Stimulated activated naive CD8-positive, alpha-beta T cell treated with anti-CD3 and anti-CD28 coated beads, Interleukin-15, amount 100 ng/mL, for 72 hours (primary cell): ENCODE measurements around the gene PCGF2.
A peak's percentile ranks its signal among the peaks of the same experiment; 100 is the strongest.

Source experiments
- ATAC-seq: fragments of 150-1000 bp; cut with Tn5 transposase; 2 replicates; pipeline ENCODE4 v1.10.0; 2021; ENCODE audit warnings: mild to moderate bottlenecking, moderate library complexity
- DNase-seq, 2 donors: peaks; one replicate each; pipeline ENCODE4 v3.0.0; 2021 to 2022
- H3K27ac Mint-ChIP-seq, 2 donors: one replicate each; pipeline ENCODE4 v1.8.0; 2022; ENCODE audit warnings: mild to moderate bottlenecking in 2 of 2, mixed read lengths in 2 of 2, moderate library complexity in 2 of 2
- H3K27me3 Mint-ChIP-seq: one replicate; pipeline ENCODE4 v1.8.0; 2022; ENCODE audit warnings: mixed read lengths
- H3K4me1 Mint-ChIP-seq: one replicate; pipeline ENCODE4 v1.8.0; 2022; ENCODE audit warnings: mild to moderate bottlenecking, mixed read lengths
- H3K4me3 Mint-ChIP-seq, 2 donors: one replicate each; pipeline ENCODE4 v1.8.0; 2022; ENCODE audit warnings: mild to moderate bottlenecking in 2 of 2, mixed read lengths in 2 of 2, moderate library complexity in 1 of 2
- H3K9me3 Mint-ChIP-seq, 2 donors: one replicate each; pipeline ENCODE4 v1.8.0; 2022; ENCODE audit warnings: mixed read lengths in 2 of 2

PCGF2 gene

DNA sequence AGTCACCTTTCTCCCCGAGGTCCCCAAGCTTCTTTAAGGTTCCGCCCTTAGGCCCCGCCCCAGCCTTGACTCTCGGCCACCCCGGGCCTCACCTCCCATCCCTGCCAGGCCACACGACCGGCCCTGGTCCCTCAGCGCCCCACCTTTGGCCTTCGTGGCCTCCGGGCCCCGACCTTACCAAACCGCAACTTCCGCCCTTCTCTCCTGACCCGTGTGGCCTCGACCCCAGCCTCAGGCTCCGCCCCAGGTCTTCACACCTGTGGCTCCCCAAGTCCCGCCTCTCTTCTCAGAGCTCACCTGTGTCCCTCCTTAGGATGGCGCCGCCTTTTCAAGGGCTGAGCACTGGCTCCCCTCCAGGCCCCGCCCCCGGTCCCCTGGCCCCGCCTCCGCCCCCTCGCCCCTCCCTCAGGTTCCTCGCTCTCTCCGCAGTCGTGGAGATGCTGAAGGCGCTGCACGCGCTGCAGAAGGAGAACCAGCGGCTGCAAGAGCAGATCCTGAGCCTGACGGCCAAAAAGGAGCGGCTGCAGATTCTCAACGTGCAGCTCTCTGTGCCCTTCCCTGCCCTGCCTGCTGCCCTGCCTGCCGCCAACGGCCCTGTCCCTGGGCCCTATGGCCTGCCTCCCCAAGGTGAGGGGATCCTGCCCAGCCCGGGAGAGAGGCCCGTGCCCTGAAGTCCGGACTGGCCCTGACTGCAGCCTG is 28.0 kb downstream of the PCGF2 start:
- Mint-ChIP-seq H3K4me3 (no peak overlapping the region), H3K27me3 (no peaks in the 10 kb centered on the region), H3K27ac (no peak overlapping the region), H3K9me3 (no peaks in the 10 kb centered on the region), H3K4me1 (peaks cover 72% of the 10 kb centered on the region)
- ATAC-seq: peak; percentile 3
- no peak for DNase-seq

DNA sequence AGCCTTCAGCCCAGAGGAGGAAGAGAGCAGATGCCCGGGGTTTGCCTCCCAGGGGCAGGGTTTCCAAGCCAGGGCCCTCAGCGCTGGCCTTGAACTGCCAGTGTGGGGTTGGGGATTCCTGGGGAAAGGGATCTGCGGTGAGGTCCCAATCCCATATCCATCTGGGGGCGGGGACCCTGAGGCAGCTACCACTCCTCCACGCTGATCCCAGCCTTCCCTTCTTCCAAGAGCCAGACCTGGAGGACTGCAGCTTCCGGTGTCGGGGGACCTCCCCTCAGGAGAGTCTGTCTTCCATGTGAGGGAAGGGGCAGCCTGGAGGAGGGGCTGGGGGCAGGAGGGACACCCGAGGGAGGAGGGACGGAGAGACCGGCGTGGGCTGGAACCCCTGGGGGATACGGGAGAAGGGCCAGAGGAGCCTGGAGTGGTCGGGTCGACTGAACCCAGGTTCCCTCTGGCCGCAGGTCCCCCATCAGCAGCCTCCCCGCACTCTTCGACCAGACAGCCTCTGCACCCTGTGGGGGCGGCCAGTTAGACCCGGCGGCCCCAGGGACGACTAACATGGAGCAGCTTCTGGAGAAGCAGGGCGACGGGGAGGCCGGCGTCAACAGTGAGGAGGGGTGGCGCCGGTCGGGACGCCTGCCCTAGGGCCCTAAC is 28.7 kb downstream of the PCGF2 start:
- DNase-seq: no peak
- peaks cover 72% of the 10 kb centered on the region for H3K4me1 Mint-ChIP-seq
- no peaks in the 10 kb centered on the region for H3K9me3 Mint-ChIP-seq
- no peaks in the 10 kb centered on the region for H3K27me3 Mint-ChIP-seq
- ATAC-seq: no peak
- no peak overlapping the region for H3K4me3 Mint-ChIP-seq
- no peak overlapping the region for H3K27ac Mint-ChIP-seq

DNA sequence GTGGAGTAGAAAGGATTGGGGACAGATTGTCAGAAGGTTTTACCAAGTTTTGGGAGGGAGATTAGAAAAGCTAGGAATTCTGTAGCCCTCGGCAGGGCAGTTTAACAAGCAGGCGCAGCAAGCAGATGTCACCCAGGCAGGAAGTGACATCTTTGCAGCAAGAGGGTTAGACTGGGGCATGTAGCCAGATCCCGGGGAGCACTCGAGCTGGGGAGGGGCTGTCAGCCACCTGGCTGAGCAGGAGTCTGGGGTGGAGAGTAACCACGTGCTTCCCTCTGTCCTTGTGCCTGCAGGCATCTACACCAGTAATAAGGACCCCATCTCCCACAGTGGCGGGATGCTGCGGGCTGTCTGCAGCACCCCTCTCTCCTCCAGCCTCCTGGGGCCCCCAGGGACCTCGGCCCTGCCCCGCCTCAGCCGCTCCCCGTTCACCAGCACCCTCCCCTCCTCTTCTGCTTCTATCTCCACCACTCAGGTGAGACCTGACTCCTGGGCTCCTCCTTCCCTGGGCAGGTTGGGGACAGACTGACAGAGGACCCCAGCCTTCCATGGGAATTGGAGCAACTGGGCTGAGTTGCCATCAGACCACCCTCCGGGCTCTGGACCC is 30.9 kb downstream of the PCGF2 start:
- Mint-ChIP-seq H3K9me3 (no peaks in the 10 kb centered on the region), H3K4me1 (peaks cover 72% of the 10 kb centered on the region), H3K27me3 (no peaks in the 10 kb centered on the region), H3K4me3 (no peak overlapping the region), H3K27ac (peak overlapping the region in 1 of 2 donors; percentile 44)
- DNase-seq (no peak), ATAC-seq (no peak)

DNA sequence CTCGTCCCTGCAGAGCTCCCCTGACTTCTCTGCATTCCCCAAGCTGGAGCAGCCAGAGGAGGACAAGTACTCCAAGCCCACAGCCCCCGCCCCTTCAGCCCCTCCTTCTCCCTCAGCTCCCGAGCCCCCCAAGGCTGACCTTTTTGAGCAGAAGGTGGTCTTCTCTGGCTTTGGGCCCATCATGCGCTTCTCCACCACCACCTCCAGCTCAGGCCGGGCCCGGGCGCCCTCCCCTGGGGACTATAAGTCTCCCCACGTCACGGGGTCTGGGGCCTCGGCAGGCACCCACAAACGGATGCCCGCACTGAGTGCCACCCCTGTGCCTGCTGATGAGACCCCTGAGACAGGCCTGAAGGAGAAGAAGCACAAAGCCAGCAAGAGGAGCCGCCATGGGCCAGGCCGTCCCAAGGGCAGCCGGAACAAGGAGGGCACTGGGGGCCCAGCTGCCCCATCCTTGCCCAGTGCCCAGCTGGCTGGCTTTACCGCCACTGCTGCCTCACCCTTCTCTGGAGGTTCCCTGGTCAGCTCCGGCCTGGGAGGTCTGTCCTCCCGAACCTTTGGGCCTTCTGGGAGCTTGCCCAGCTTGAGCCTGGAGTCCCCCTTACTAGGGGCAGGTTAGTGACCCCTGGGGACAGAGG is 31.6 kb downstream of the PCGF2 start:
- H3K27me3 Mint-ChIP-seq: no peaks in the 10 kb centered on the region
- peaks cover 78% of the 10 kb centered on the region for H3K4me1 Mint-ChIP-seq
- no peaks in the 10 kb centered on the region for H3K9me3 Mint-ChIP-seq
- H3K4me3 Mint-ChIP-seq: no peak overlapping the region
- DNase-seq (no peak), ATAC-seq (no peak)
- no peak overlapping the region for H3K27ac Mint-ChIP-seq

DNA sequence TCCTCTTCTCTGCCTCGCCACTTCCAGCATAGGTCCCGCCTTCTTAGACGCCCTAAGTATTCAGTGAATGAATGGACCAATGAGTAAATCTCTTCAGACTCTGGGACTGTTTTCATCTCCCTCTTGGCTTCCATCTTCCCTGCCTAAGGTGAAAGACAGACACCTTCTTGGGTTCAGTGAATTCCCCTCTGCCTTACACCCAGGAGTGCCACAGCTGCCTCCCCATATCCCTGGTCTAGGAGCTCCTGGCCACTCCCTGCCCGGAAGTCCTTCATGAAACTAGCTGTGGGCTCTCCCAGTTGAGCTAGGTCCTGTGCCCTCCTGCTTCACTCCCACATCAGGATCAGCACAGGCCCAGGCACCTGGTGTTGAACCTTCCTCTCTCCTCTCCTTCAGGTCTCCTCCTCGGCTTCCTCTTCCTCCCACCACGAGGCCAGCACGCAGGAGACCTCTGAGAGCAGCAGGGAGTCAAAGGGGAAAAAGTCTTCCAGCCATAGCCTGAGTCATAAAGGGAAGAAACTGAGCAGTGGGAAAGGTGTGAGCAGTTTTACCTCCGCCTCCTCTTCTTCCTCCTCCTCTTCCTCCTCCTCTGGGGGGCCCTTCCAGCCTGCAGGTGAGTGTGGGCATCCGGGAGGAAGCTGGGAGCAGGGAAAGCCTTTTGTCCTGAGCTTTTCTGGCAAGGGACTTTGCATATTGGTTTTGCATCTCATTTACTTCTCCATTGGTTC is 32.8 kb downstream of the PCGF2 start:
- H3K4me3 Mint-ChIP-seq: peak overlapping the region; percentile 30 to 53
- peaks cover 78% of the 10 kb centered on the region for H3K4me1 Mint-ChIP-seq
- ATAC-seq (no peak), DNase-seq (no peak)
- no peaks in the 10 kb centered on the region for H3K9me3 Mint-ChIP-seq
- no peaks in the 10 kb centered on the region for H3K27me3 Mint-ChIP-seq
- peak overlapping the region; percentile 21 to 93 for H3K27ac Mint-ChIP-seq

DNA sequence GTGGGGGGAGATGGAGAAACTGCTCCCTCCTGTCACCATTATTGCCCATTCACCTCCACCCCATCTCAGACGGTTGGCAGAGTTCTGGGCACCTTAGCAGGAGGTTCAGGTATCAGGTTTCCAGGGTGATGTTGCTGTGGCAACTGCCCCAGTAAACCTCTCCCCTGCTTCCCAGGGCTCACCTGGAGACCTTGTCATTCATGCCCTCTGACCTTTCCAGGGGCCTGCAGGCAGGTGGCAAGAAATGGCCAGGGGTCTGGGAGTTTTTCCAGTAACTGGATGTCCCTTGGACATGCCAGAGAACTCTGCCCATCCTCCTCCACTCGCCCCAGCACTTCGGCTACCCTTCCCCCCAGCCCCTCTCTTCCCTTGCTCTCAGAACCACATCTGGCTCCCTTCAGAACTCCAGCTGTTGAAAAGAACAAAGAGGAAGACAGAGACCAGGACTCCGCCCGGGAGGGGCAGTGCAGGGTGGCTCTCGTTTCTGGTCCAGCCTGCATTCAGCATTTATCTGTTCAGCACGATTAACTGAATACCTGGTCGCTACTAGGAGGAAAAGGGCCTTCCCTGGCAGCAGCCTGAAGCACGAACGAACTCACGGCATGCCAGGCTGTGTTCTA is 34.6 kb downstream of the PCGF2 start:
- no peak overlapping the region for H3K4me3 Mint-ChIP-seq
- no peak for DNase-seq
- peak overlapping the region in 1 of 2 donors; percentile 79 for H3K27ac Mint-ChIP-seq
- ATAC-seq: no peak
- H3K27me3 Mint-ChIP-seq: no peaks in the 10 kb centered on the region
- no peaks in the 10 kb centered on the region for H3K9me3 Mint-ChIP-seq
- peaks cover 82% of the 10 kb centered on the region for H3K4me1 Mint-ChIP-seq

DNA sequence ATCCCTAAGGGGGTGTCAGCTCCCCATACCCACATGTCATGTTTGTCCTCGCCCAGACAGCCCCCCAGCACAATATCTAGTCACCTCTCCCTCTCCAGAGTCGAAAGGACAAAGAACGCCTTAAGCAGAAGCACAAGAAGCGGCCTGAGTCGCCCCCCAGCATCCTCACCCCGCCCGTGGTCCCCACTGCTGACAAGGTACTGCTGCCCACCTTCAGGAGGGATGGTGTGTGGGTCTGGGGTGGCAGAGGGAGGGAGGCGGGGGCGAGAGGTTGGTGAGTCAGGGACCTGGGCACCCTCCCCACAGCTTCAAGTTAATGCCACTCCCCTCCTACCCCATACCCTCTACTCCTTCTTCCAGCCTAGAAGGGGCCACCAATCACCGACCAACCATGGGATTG is 35.5 kb downstream of the PCGF2 start:
- no peak for ATAC-seq
- H3K27ac Mint-ChIP-seq: no peak overlapping the region
- no peak for DNase-seq
- peaks cover 81% of the 10 kb centered on the region for H3K4me1 Mint-ChIP-seq
- no peaks in the 10 kb centered on the region for H3K27me3 Mint-ChIP-seq
- no peaks in the 10 kb centered on the region for H3K9me3 Mint-ChIP-seq
- H3K4me3 Mint-ChIP-seq: no peak overlapping the region

DNA sequence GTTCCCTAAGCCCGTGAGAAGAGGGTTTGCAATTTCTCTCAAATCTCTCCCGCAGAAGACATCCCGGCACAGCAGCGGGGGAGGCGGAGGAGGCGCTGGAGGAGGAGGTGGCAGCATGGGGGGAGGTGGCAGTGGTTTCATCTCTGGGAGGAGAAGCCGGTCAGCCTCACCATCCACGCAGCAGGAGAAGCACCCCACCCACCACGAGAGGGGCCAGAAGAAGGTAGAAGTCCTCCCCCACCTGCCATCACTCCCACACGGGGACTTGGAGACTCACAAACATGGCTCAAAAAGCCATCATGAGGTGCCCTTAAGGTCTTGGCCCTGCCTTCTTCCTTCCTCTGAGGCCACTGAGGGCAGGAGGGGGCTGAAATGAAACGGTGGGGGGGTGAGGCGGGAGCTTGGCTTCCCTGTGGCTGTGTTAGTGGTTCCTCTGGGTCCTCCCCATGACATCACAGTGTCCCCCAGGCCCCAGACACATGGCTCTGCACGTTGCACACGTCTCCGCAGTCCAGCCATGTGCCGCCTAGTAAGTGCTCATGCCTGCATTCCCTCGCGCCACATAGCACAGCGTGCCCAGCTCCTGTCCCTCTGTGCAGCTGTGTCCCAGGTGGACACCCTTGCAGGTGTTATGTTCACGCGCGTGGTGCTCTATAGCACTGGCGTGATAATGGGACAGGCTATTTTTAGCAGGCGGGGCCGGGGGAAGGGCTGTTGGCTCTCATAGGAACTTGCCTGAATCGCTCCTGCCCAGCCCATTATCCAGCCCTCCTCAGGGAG is 36.2 kb downstream of the PCGF2 start:
- ATAC-seq: no peak
- no peaks in the 10 kb centered on the region for H3K9me3 Mint-ChIP-seq
- H3K4me3 Mint-ChIP-seq: no peak overlapping the region

DNA sequence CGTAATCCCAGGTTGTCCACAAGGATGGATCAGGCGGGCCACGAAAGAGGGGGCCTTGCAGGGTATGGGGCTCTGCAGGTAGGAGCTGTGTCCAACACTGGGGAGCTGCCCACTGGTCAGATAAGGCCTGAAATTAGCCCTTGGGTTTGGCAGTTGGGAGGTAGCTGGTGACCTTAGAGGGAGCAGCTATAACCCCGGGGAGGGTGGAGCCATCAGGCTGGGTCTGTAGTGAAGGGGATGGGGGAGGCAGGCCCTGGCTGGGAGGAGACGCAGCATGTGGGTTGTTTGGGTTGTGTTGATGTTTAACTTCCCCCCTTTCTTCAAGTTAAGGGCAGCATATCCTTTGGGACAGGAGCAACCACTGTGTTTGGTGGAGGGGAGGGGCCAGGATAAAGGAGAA is 37.2 kb downstream of the PCGF2 start:
- Mint-ChIP-seq H3K4me3 (peak overlapping the region in 1 of 2 donors; percentile 3), H3K4me1 (peaks cover 91% of the 10 kb centered on the region), H3K27me3 (no peaks in the 10 kb centered on the region), H3K27ac (peak overlapping the region; percentile 27 to 68), H3K9me3 (no peaks in the 10 kb centered on the region)
- ATAC-seq (no peak), DNase-seq (no peak)

More for the DNA sequence above, 36.2 kb downstream of the PCGF2 start:
- Mint-ChIP-seq H3K27ac (peak overlapping the region in 1 of 2 donors; percentile 60), H3K4me1 (peaks cover 85% of the 10 kb centered on the region), H3K27me3 (no peaks in the 10 kb centered on the region)
- no peak for DNase-seq

DNA sequence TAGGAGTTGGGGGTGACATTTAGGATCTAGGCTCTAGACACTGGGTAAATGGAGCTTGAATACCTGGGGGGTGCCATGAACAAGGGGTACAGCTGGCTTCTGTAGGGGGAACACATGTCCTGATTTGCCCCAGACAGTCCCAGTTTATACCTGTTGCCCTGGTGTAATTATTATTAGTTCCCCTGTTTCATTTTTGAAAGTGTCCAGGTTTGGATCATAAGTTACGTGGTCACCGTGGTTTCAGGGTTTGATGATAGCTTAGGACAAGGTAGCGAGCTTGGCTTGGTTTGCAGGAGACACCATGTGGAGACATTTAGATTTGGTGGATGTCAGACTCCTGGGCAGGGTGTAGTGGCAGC is 37.6 kb downstream of the PCGF2 start:
- peak overlapping the region in 1 of 2 donors; percentile 68 for H3K27ac Mint-ChIP-seq
- ATAC-seq: no peak
- H3K27me3 Mint-ChIP-seq: no peaks in the 10 kb centered on the region
- DNase-seq: no peak
- peak overlapping the region in 1 of 2 donors; percentile 3 for H3K4me3 Mint-ChIP-seq
- no peaks in the 10 kb centered on the region for H3K9me3 Mint-ChIP-seq
- peaks cover 87% of the 10 kb centered on the region for H3K4me1 Mint-ChIP-seq

DNA sequence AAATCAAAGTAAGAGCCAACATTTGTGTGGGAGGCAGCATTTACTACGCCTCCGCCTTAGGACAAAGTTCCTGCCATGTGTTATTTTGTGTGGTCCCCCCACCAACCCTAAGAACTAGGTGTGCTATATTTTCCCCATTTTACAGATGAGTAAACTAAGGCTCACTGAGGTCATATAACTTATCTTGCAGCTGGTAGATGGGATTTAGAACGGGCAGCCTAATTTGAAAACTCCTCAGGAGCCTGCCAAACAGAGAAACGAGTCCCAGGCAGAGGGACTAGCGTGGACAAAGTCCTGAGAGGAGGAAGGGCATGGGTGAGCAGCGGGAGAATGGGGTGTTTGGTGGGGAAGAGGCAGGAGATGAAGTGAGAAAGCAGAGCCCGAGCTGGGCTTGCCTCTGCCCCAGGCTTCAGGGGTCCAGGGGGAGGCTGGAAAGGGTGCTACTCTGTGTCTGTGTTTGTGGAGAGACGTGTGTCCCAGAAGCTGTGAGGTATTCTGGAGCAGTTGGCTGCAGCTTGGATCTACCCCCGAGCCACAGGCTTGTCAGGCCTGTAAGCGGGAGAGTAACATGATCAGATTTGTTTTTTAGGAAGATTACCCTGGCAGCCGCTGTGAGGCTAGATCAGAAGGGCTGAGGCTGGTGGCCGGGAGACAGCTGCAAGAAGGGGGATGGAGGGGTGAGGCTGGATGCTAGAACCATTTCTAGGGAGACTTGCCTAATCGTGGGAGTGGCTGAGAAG is 38.1 kb downstream of the PCGF2 start:
- H3K4me1 Mint-ChIP-seq: peaks cover 81% of the 10 kb centered on the region
- peak overlapping the region; percentile 75 to 92 for H3K27ac Mint-ChIP-seq

DNA sequence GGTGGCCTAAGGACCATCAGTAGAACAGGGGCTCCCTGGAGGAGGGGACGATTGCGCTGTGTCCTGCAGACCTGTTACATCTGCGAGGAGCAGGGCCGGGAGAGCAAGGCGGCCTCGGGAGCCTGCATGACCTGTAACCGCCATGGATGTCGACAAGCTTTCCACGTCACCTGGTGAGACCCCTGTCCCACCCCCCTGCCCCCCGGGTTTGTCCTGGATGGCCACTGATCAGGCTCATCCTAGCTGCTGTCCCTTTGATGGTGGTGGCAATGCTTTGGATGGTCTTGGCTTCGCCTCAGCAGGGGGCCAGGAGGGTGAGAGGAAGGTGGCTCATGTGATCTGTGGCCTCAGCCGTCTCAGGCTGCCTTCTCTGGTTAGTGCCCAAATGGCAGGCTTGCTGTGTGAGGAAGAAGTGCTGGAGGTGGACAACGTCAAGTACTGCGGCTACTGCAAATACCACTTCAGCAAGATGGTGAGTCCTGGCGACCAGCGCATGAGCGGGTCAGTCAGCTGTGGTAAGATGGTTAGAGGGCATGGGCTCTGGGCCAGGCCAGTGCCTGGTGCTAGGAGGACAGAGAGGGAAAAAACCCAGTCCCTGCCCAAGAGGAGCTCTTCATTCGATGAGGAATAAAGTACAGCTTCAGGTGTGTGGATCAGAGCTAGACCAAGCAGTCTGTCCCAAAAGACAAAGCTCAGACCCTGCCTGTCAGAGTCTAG is 38.9 kb downstream of the PCGF2 start:
- no peaks in the 10 kb centered on the region for H3K9me3 Mint-ChIP-seq
- H3K4me3 Mint-ChIP-seq: peak overlapping the region in 1 of 2 donors; percentile 3
- H3K27me3 Mint-ChIP-seq: no peaks in the 10 kb centered on the region
- ATAC-seq (no peak), DNase-seq (no peak)
- H3K27ac Mint-ChIP-seq: peak overlapping the region in 1 of 2 donors; percentile 92
- H3K4me1 Mint-ChIP-seq: peaks cover 74% of the 10 kb centered on the region

More for the DNA sequence above, 38.1 kb downstream of the PCGF2 start:
- Mint-ChIP-seq H3K27me3 (no peaks in the 10 kb centered on the region), H3K4me3 (no peak overlapping the region), H3K9me3 (no peaks in the 10 kb centered on the region)
- ATAC-seq (no peak), DNase-seq (no peak)

DNA sequence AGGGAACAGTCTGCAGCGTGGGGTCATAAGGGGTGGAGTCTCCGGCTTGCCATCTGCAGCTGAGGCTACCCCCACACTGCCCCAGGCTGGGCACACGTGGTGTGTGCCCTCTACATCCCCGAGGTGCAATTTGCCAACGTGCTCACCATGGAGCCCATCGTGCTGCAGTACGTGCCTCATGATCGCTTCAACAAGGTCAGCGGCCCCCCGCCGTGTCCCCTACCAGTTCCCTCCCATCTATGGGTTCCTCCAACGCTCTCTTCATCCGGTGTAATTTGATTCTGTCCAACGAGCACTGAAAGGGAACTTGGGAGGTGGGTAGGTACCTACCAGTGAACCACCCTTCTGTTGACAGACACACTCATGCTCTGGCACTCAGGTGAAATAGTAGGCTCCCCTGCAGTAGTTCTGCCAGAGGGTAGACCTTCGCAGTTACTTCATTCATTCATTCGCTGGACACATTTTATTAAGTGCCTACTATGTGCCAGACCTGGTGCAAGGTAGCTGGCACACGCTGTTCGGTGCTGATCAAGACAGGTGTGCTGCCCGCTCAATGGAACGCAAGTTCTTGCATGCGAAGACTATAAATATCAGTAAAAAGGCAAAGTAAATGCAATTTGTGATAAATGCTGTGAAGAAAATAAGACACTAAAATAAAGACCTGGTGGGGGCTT is 40.3 kb downstream of the PCGF2 start:
- no peak for ATAC-seq
- Mint-ChIP-seq H3K4me1 (peaks cover 65% of the 10 kb centered on the region), H3K9me3 (no peaks in the 10 kb centered on the region), H3K27ac (peak overlapping the region; percentile 77 to 89), H3K4me3 (peak overlapping the region; percentile 96 to 99), H3K27me3 (no peaks in the 10 kb centered on the region)
- no peak for DNase-seq
